Caco-2 (cell line): Measurements from ENCODE around the gene GRK5. TPM values are rescaled to one million over a fixed set of nuclear protein-coding genes. Genes with fewer than 3 reads are reported as not detected.

Source experiments
- BruUV-seq: library from RNA; stranded (reverse); fragments of 400-500 nt; replicated peaks from 2 replicates; lab custom pipeline; 2021; lab: Mats Ljungman, UMichigan
- CTCF ChIA-PET: fragments of 300-600 bp; sonication (Branson Sonifier 250); formaldehyde crosslinking; loops from one replicate; lab custom pipeline; 2022; ENCODE audit warnings: antibody characterized with exemption; lab: Charles Lee
- POLR2A ChIA-PET: fragments of 300-600 bp; sonication (Branson Sonifier 250); formaldehyde crosslinking; loops from one replicate; lab custom pipeline; 2022; ENCODE audit warnings: antibody characterized with exemption; lab: Charles Lee
- DNase-seq, 2 experiments: peaks; one replicate each; pipeline versions ENCODE4 v3.0.0 to v3.0.0-alpha.2; 2020 to 2022
- H3K27me3 ChIP-seq: replicated peaks from 2 replicates; pipeline ENCODE4 v1.6.0; 2011; ENCODE audit warnings: low read length; ENCODE audit not compliant: control insufficient read depth, insufficient read depth
- H3K36me3 ChIP-seq: 2 replicates; pipeline ENCODE4 v1.5.1; 2011; ENCODE audit warnings: low read length; ENCODE audit not compliant: control insufficient read depth, insufficient read depth
- H3K4me1 ChIP-seq: fragments of 250-450 bp; sonication (Bioruptor Pico); 2 replicates; pipeline ENCODE4 v1.5.1; 2020; ENCODE audit warnings: mild to moderate bottlenecking
- H3K4me3 ChIP-seq: 2 replicates; pipeline ENCODE4 v1.5.1; 2011; ENCODE audit warnings: low read depth, mild to moderate bottlenecking, control low read depth, low read length
- H3K9me3 ChIP-seq: fragments of 250-450 bp; sonication (Bioruptor Pico); 2 replicates; pipeline ENCODE4 v1.5.1; 2020; ENCODE audit warnings: mild to moderate bottlenecking, moderate library complexity
- H3K27ac Mint-ChIP-seq: one replicate; pipeline ENCODE4 v1.8.0; 2022; ENCODE audit warnings: mixed read lengths; ENCODE audit not compliant: unreplicated experiment
- H3K27me3 Mint-ChIP-seq: one replicate; pipeline ENCODE4 v1.8.0; 2022; ENCODE audit warnings: mixed read lengths; ENCODE audit not compliant: insufficient read depth, unreplicated experiment
- H3K36me3 Mint-ChIP-seq: one replicate; pipeline ENCODE4 v1.8.0; 2022; ENCODE audit warnings: mild to moderate bottlenecking, mixed read lengths; ENCODE audit not compliant: insufficient read depth, unreplicated experiment
- H3K4me1 Mint-ChIP-seq: one replicate; pipeline ENCODE4 v1.8.0; 2022; ENCODE audit warnings: low read depth, mixed read lengths; ENCODE audit not compliant: unreplicated experiment
- H3K4me3 Mint-ChIP-seq: one replicate; pipeline ENCODE4 v1.8.0; 2022; ENCODE audit warnings: mild to moderate bottlenecking, moderate library complexity, mixed read lengths; ENCODE audit not compliant: unreplicated experiment
- H3K9me3 Mint-ChIP-seq: one replicate; pipeline ENCODE4 v1.8.0; 2022; ENCODE audit warnings: mixed read lengths; ENCODE audit not compliant: unreplicated experiment
- CTCF ChIP-seq, 2 experiments: fragments of 200-600 bp in 1 of 2; IDR thresholded peaks; 1 replicate in 1 of 2; 2 replicates in 1 of 2; pipeline versions ENCODE4 v1.5.1 to v1.8.0; 2011 to 2022; ENCODE audit warnings: antibody characterized with exemption in 1 of 2, control low read depth in 1 of 2, inconsistent platforms in 1 of 2, low read depth in 1 of 2, low read length in 1 of 2, mild to moderate bottlenecking in 1 of 2, moderate library complexity in 1 of 2; ENCODE audit not compliant: insufficient read depth in 1 of 2, severe bottlenecking in 1 of 2, unreplicated experiment in 1 of 2
- intact Hi-C: fragments of 100-400 bp; cut with micrococcal nuclease; formaldehyde crosslinking; loops from one replicate; pipeline ENCODE4 v1.10.0; 2022; ENCODE audit not compliant: unreplicated experiment
- total RNA-seq: library from RNA; stranded (reverse); gene quantifications from 2 replicates; pipeline ENCODE4 v1.2.3, GENCODE V29; 2022

Gene GRK5
- total RNA-seq, 1 experiment from 2014 or later, result 7.7 TPM

DNA sequence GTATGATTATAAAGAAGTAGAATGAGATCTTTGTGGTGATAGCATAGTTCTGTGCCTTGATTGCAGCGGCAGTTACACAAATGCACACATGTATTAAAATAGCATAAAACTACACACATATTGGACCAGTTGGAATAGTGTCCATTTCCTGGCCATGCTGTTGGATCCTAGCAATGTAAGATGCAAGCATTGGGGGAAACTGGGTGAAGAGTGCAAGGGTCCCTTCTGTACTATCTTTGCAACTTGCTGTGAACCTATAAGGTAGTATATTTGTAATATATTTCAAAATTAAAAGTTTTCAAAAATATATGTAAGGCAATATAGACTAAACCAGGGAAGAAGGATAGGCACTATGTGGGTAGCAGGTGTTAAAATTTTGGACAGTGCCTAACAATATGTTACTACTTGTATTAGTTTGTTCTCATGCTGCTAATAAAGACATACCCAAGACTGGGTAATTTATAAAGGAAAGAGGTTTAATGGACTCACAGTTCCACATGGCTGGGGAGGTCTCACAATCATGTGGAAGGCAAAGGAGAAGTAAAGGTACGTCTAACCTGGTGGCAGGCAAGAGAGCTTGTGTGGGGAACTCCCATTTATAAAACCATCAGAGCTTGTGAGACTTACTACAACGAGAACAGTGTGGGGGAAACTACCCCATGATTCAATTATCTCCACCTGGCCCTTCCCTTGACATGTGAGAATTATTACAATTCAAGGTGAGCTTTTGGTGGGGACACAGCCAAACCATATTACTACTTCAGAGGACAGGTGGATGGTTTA is 263.7 kb downstream of the GRK5 start:
- no TSS peak for BruUV-seq
- no peaks in the 10 kb centered on the region for H3K9me3 ChIP-seq
- no peaks in the 10 kb centered on the region for H3K4me1 Mint-ChIP-seq
- no peak overlapping the region for H3K4me3 Mint-ChIP-seq
- ChIA-PET CTCF (interaction anchor here (0.9 kb wide), 1 partner anchor 272 kb away, joined by 4 read pairs; no protein-coding TSS in a partner anchor), POLR2A (no interaction called here)
- H3K27me3 ChIP-seq, result no peaks in the 10 kb centered on the region
- no peak for DNase-seq
- H3K9me3 Mint-ChIP-seq, result no peaks in the 10 kb centered on the region
- no peaks in the 10 kb centered on the region for H3K36me3 Mint-ChIP-seq
- H3K27ac Mint-ChIP-seq, result no peak overlapping the region
- H3K4me3 ChIP-seq, result no peak overlapping the region
- H3K36me3 ChIP-seq, result no peaks in the 10 kb centered on the region
- no peaks in the 10 kb centered on the region for H3K4me1 ChIP-seq
- intact Hi-C loops, result no loop called here
- peaks cover 5% of the 10 kb centered on the region for H3K27me3 Mint-ChIP-seq
- no peak for TF ChIP-seq CTCF (IDR thresholded peaks at IDR 0.05; ENCODE audit: insufficient read depth in 1 of 2, low read depth in 1 of 2, low read length in 1 of 2, severe bottlenecking in 1 of 2, unreplicated experiment in 1 of 2)

DNA sequence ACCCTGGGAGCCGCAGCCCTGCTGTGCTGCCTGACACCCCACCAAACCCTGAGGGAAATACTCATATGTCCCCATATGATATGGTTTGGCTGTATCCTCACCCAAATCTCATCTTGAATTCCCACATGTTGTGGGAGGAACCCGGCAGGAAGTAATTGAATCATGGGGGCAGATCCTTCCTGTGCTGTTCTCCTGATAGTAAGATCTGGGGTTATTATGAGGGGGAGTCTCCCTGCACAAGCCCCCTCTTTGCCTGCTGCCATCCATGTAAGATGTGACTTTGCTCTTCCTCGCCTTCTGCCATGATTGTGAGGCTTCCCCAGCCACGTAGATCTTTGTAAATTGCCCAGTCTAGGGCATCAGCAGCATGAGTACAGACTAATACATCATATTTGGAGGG is 266.4 kb downstream of the GRK5 start:
- no peak overlapping the region for H3K4me3 Mint-ChIP-seq
- Histone ChIP-seq H3K36me3 (no peaks in the 10 kb centered on the region), H3K27me3 (no peaks in the 10 kb centered on the region), H3K4me3 (no peak overlapping the region), H3K4me1 (no peaks in the 10 kb centered on the region), H3K9me3 (no peaks in the 10 kb centered on the region)
- no peaks in the 10 kb centered on the region for H3K36me3 Mint-ChIP-seq
- no peak overlapping the region for H3K27ac Mint-ChIP-seq
- ChIA-PET CTCF (no interaction called here), POLR2A (no interaction called here)
- peaks cover 11% of the 10 kb centered on the region for H3K27me3 Mint-ChIP-seq
- TF ChIP-seq CTCF (IDR thresholded peaks at IDR 0.05; ENCODE audit: insufficient read depth in 1 of 2, low read depth in 1 of 2, low read length in 1 of 2, severe bottlenecking in 1 of 2, unreplicated experiment in 1 of 2), result no peak
- H3K9me3 Mint-ChIP-seq, result no peaks in the 10 kb centered on the region
- H3K4me1 Mint-ChIP-seq, result peaks cover 1% of the 10 kb centered on the region
- DNase-seq, result no peak
- intact Hi-C loops, result no loop called here
- no TSS peak for BruUV-seq

DNA sequence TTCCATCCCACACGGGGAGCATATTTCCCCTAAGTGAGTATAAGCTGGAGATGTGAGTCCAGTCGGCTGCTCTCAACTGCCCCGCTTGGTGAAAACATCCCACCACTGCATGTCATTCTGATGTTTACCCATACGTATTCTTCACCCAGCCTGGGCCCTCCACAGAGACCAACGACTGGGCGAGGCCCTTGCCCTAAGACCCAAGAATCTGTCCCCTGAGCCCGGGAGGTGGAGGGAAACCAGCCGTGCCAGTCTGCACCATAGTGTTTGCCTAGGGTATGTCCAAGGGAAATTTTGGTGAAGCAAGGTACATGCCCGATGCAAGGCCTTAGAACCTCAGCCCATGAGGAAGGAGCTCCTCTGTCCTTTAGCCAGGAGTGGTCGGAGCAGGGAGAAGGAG is 267.2 kb downstream of the GRK5 start:
- no TSS peak for BruUV-seq
- Histone ChIP-seq H3K27me3 (no peaks in the 10 kb centered on the region), H3K4me1 (no peaks in the 10 kb centered on the region), H3K9me3 (no peaks in the 10 kb centered on the region), H3K36me3 (no peaks in the 10 kb centered on the region), H3K4me3 (no peak overlapping the region)
- intact Hi-C loops, result no loop called here
- no peak for TF ChIP-seq CTCF (IDR thresholded peaks at IDR 0.05; ENCODE audit: insufficient read depth in 1 of 2, low read depth in 1 of 2, low read length in 1 of 2, severe bottlenecking in 1 of 2, unreplicated experiment in 1 of 2)
- Mint-ChIP-seq H3K36me3 (no peaks in the 10 kb centered on the region), H3K27me3 (peaks cover 13% of the 10 kb centered on the region), H3K4me3 (no peak overlapping the region), H3K4me1 (peaks cover 6% of the 10 kb centered on the region), H3K9me3 (no peaks in the 10 kb centered on the region), H3K27ac (no peak overlapping the region)
- DNase-seq, result no peak
- CTCF ChIA-PET, result no interaction called here
- POLR2A ChIA-PET, result no interaction called here
